Measurements from ENCODE around the gene C2orf92.

The C2orf92 gene

DNA sequence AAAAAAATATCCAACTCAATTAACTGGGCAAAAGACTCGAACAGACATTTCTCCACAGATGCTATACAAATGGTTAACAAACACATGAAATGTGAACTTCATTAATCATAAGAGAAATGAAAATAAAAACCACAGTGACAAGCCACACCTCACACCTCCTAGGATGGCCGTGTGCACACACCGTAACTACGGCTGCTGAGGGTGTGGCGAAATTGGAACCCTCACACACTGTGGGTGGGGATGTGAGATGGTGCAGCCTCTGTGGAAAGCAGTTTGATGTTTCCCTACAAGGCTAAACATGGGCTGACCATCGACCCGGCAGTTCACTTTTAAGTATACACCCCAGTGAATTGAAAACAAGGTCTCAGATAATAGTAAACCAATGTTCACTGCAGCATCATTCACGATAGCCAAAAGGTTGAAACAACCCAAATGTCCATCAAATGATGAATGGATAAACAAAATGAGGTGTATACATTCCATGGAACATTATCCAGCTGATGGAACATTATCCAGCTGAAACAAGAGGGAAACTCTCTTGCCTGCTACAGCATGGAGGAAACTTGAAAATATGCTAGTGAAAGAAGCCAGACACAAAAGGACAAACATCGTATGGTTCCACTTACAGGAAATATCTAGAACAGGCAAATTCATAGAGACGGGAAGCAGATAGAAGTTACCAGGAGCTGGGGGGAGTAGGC, 76.1 kb downstream of the C2orf92 start:
- H3K4me3 ChIP-seq (ENCODE audit: low read depth, low read length): no peak overlapping the region
- TF ChIP-seq, protein P1, sequence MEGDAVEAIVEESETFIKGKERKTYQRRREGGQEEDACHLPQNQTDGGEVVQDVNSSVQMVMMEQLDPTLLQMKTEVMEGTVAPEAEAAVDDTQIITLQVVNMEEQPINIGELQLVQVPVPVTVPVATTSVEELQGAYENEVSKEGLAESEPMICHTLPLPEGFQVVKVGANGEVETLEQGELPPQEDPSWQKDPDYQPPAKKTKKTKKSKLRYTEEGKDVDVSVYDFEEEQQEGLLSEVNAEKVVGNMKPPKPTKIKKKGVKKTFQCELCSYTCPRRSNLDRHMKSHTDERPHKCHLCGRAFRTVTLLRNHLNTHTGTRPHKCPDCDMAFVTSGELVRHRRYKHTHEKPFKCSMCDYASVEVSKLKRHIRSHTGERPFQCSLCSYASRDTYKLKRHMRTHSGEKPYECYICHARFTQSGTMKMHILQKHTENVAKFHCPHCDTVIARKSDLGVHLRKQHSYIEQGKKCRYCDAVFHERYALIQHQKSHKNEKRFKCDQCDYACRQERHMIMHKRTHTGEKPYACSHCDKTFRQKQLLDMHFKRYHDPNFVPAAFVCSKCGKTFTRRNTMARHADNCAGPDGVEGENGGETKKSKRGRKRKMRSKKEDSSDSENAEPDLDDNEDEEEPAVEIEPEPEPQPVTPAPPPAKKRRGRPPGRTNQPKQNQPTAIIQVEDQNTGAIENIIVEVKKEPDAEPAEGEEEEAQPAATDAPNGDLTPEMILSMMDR (IDR thresholded peaks at IDR 0.05; ENCODE audit: low read depth, low read length): no peak

DNA sequence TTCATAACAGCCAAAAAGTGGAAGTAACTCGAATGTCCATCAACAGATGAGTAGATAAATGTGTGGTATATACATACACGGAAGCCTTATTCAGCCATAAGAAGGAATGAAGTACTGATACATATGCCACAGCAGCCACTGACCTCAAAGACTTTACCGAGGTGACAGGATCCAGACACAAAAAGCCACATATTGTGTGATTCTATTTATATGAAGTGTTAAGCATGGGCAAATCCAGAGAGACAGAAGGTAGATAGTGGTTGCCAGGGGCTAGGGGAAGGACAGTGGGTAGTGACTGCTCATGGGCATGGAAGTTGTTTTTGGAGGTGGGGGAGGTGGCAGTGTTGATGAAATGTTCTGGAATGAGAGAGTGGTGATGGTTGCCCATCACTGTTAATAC, 77.8 kb downstream of the C2orf92 start:
- TF ChIP-seq, protein P1 (IDR thresholded peaks at IDR 0.05; ENCODE audit: low read depth, low read length): no peak
- no peak overlapping the region for H3K4me3 ChIP-seq (ENCODE audit: low read depth, low read length)

DNA sequence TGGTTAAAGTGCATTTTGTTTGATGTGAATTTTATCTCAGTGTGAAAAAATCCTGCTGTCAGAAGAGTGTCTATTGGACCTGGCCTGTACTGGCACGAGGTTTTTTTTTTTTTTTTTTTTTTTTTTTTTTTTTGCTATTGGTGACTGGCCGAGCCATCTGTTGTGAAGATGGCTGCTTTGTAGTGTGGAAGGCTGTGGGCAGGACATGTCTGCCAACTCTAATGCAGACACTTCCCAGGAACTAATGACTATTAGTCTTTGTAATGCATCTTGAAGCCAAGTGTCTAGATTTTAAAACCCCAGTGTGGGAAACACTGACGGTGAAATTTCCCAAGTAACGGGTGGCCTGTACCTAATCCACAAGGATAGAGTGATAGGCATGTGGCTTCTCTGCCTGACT, 78.2 kb downstream of the C2orf92 start:
- TF ChIP-seq, protein P1 (IDR thresholded peaks at IDR 0.05; ENCODE audit: low read depth, low read length): no peak
- H3K4me3 ChIP-seq (ENCODE audit: low read depth, low read length): no peak overlapping the region

DNA sequence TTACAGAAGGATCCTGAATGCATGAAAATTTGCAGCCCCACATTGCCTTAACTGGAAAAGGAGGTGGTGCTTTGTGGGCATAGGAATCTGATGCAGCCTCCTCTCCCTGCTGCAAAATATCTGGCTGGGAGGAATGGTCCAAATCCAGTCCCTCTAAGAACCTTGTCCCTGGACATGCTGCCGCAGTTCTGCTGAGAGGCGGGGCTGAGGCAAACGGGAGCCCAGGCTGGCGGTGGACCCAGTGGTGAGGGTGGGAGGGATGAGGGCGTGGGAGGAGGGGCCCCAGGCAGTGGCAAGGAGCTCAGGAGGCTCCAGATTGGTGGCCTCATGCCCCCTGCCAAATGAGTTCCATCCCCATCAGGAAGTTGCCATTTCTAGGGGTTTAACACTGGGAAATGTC, 80.1 kb downstream of the C2orf92 start:
- H3K4me3 ChIP-seq (ENCODE audit: low read depth, low read length): no peak overlapping the region
- TF ChIP-seq, protein P1 (IDR thresholded peaks at IDR 0.05; ENCODE audit: low read depth, low read length): no peak

DNA sequence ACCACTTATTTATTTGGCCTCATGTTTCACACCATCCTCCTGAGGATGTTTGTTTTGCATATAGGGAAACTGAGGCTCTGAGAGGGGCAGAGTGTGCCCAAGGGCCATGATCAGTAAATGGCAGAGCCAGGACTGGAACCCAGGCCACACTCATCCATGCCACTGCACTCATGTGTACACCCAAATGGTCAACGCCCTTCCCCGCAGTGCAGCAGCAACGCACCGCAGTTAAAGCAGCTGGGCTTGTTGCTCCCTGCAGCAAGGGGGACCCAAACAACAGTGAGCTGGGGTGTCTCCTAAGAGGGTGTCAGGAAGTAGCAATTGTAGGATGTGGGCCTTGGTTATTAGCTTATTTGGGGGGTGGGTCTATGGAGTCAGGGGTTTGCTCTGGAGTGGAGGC, 80.5 kb downstream of the C2orf92 start:
- H3K4me3 ChIP-seq (ENCODE audit: low read depth, low read length): no peak overlapping the region
- TF ChIP-seq, protein P1 (IDR thresholded peaks at IDR 0.05; ENCODE audit: low read depth, low read length): no peak

DNA sequence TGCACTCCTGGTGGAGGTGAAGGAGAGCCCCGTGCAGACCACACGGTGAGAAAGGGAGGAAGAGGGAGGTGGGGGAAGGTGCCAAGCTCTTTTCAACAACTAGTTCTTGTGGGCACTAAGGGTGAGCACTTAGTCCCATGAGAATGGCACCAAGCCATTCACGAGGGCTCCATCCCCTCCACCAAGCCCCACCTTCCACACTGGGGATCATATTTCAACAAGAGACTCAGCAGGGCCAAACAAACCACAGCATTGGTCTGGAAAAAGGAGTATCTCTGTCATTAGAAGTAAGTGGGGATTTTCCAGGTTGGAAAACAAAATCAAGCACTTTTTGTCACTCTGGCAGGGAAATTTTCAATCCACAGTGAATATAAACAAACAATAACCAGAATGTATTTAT, 82.2 kb downstream of the C2orf92 start:
- TF ChIP-seq, protein P1 (IDR thresholded peaks at IDR 0.05; ENCODE audit: low read depth, low read length): no peak
- no peak overlapping the region for H3K4me3 ChIP-seq (ENCODE audit: low read depth, low read length)

Measured in WI38 (cell line).